C1 segment of cervical spinal cord (tissue), 14 donors: ENCODE results near the gene ABCG1.

Experiments
- DNase-seq, 14 donors: peaks; one replicate each; lab custom pipeline; 2025; lab: John Stamatoyannopoulos, UW

Gene ABCG1

DNA sequence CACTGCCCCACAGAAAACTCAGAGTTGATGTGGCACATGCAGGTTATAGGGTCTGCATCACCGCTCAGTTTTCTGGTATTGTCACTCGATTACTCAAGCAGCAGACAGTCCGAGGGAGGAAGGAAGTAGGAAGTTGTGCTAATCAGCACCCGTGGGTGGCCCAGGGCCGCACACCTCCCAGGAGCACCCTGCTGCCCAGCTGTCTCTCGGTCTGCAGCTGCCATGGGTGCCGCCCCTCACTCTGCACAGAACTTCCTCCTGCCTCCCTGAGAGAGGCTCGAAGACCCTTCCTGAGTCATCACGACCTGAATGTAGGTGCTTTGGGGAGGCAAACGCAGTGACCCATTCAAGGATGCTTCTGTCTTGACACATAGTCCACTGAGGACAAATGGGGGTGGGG is 100.4 kb downstream of the ABCG1 start:
- DNase-seq = no peak

- DNase-seq = no peak
Observed at GRCh38 chr21:42319851-42320572, 101.1 kb downstream of the ABCG1 start.

GRCh38 chr21:42320791-42321190 is 101.9 kb downstream of the ABCG1 start:
- no peak for DNase-seq

DNA sequence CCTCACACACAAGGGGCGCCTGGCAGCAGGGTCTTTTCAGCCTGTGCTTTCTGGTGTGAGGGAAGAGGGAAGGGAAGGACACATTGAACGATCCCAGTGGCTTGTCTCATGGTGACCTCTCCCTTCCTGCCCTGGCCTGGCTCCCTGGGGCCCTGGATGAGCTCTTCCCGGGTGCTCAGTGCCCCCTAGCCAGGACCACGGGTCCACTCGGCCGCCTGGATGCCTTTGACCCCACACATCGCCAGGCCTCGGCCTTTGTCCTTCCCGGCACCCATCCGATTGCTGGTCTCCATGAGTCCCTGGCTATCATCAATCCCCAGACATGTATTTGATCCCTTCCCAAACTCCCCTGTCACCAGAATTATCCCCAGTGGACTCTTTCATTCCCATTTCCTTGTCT is 102.3 kb downstream of the ABCG1 start:
- DNase-seq = no peak

DNA sequence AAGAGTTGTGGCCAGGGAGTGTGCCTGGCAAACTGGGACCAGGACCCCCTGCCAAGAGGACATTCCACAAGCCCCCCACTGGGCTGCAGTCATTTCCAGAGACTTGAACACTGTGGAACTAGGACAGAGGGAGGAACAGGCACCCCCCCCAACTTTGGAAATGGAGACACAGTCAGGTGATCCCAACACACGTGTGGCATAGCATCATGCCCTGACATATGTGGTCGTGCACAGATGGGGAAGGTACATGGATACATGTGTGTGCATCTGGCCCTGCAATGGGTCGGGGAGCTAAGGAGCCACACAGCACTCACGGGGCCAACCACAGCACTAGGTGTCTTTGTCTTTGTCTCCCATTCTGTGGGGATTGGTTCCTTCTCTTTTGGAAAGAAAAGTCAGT is 102.9 kb downstream of the ABCG1 start:
- DNase-seq = no peak

DNA sequence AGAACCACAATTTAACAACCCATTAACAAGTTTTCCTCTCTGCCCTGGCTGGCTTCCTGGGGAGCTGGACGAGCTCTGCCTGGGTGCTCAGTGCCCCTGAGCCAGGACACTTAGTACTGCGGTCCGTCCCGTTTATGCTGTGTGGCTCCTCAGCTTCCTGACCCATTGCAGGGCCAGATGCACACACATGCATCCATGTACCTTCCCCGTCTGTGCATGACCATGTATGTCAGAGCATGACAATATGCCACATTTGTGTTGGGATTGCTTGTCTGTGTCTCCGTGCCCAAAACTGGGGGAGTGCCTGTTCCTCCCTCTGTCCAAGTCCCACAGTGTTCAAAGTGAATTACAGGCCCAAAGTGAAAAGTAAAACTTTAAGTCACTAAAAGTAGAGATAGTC is 106.0 kb downstream of the ABCG1 start:
- DNase-seq = no peak

- no peak for DNase-seq
Observed at GRCh38 chr21:42330380-42331371, 111.7 kb downstream of the ABCG1 start.

- no peak for DNase-seq
Observed at GRCh38 chr21:42331660-42332059, 112.7 kb downstream of the ABCG1 start.

DNA sequence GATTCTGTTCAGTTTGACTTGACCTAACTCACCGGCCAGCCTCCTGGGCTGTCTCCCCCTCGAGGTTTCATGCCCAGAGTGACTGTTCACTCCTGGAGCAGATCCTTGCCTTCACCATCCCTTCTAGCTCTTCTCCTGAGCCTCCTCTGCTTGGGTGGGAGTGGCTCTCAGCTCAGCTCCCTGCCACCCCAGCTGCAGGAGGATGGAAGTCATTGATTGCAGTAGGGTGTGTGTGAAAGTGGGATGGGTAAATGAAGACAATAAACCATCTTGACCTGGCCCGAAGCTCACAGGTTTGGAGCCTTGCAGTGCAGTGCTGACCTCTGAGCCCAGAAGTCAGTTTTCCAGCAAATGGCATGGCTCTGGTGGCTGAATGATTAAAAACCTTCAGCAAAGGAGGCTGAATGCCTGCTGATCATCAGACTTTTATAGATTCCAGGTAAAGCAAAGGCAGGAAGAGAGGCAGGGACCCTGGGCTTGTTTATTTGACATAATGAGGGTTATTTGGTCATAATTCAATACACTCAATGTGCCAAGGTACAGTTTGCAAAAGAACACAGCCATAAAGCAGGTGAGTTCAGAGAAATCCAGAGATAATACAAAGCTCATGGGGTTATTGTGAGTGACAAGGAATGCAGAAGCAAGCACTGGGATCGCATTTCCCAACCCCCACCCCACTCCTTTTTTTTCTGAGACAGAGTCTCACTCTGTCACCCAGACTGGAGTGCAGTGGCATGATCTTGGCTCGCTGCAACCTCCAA is 113.8 kb downstream of the ABCG1 start:
- no peak for DNase-seq

- DNase-seq = no peak
Observed at GRCh38 chr21:42336054-42336453, 117.1 kb downstream of the ABCG1 start.

- DNase-seq = no peak
Observed at GRCh38 chr21:42337276-42337675, 118.3 kb downstream of the ABCG1 start.

- DNase-seq = peak in 10 of 14 donors; percentile 10 to 67 (median 49)
Observed at GRCh38 chr21:42337830-42338728, 119.1 kb downstream of the ABCG1 start.

GRCh38 chr21:42338729-42339715 is 120.1 kb downstream of the ABCG1 start:
- DNase-seq = no peak

DNA sequence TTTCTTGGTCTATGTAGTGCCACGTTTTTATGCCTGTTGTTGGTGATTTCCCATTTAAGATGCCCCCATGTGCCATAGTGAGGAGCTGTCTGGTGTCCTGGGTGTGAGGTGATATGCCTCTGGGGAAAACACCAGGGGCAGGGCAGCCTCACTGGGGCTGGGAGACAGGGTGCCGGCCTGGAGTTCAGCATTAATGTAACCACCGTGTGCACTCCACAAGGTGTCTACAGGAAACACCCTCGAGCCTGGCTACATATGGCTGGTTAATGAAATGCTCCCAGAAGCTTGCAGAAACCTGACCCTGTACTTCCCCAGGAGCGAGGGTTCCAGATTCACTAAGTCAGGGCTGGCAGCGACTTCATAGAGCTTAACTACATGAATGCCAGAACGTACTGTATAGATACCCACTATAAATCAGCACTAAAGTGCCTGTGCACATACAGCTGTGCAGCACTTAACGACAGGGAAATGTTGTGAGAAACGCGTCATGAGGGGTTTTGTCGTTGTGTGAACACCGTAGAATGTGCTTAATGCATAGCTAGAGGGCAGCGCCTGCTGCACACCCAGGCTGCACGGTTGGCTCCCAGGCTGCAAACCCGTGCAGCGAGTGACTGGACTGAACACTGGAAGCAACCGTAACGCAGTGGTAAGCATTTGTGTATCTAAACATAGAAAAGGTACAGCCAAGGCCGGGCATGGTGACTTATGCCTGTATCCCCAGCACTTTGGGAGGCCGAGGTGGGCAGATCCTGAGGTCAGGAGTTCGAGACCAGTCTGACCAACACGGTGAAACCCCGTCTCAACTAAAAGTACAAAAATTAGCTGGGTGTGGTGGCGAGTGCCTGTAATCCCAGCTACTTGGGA is 121.5 kb downstream of the ABCG1 start:
- no peak for DNase-seq

DNA sequence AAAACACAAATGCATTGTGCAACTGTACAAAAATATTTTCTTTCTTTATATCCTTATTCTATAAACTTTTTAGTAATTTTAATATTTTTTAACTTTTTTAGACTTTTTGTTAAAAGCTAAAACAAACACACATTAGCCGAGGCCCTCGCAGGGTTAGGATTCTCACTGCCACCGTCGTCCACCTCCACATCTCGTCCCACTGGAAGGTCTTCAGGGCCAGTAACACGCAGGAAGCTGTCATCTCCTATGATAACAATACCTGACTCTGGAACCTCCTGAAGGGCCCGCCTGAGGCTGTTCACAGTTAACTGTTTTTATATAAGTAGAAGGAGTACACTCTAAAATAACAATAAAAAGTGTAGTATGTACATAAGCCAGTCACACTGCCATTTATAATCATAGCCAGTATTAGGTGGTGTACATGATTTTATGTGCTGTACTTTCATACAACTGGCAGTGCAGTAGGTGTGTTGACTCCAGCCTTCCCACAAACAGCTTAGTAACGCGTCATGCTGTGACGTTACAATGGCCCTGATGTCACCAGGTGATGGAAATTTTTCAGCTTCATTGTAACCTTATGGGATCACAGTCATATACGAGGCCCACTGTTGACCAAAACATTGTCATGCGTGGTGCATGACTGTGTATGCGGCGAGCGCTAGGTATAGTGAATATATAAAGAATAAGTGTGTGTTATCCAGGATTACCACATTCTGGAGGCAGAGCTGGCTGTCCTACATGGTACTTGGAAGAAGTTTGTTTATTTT is 123.0 kb downstream of the ABCG1 start:
- no peak for DNase-seq

- no peak for DNase-seq
Observed at GRCh38 chr21:42343101-42343500, 124.2 kb downstream of the ABCG1 start.

GRCh38 chr21:42343556-42343955 is 124.6 kb downstream of the ABCG1 start:
- DNase-seq = no peak

DNA sequence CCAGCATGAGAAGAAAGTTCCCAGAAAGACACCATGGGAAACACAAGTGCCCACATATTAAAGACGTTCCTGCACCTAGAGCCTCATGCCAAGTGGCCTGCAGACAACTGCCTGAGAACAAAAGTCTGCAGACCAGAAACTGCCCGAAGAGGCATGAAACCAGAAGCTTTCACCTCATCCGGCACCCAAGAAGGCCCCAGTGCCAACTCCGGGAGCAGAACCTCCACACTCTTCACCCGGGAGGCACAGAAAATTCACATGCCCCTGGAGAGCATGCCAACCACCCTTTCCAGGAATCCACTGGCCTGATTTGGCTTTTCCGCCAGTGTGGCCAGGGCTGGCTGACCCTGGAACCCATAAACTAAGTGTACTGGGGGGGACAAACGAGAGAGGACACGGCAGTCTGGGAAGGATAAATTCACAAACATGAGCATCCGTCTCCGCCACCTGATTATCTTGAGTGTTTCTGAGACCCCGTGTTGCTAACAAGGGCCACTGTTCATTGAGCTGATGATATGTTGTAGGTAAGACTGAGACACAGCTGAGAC is 125.1 kb downstream of the ABCG1 start:
- DNase-seq = no peak
